IMR-90 (cell line): Measurements from ENCODE around the gene GPER1. TPM values are rescaled to one million over a fixed set of nuclear protein-coding genes. Genes with fewer than 3 reads are reported as not detected.
"Not testable (repeated sequence)": the region's sequence is repeated elsewhere in the genome, so short reads cannot be mapped to it uniquely, and the experiment has no call there.

Experiments used
- ATAC-seq: fragments of 200-7000 bp; cut with Tn5 transposase; 2 replicates; pipeline ENCODE4 v1.9.1; 2020; ENCODE audit warnings: low read depth, mild to moderate bottlenecking, moderate library complexity
- BruUV-seq: library from RNA; stranded (reverse); fragments of 400-500 nt; replicated peaks from 2 replicates; lab custom pipeline; 2021; lab: Mats Ljungman, UMichigan
- CTCF ChIA-PET: fragments of 300-600 bp; formaldehyde crosslinking; extraction: SDS; loops from one replicate; lab custom pipeline; 2021; ENCODE audit warnings: antibody characterized with exemption; lab: Yijun Ruan, JAX
- POLR2A ChIA-PET: fragments of 300-600 bp; sonication (Branson Sonifier 250); formaldehyde crosslinking; loops from one replicate; lab custom pipeline; 2022; ENCODE audit warnings: antibody characterized with exemption; ENCODE audit not compliant: unreplicated experiment; lab: Charles Lee
- DNase-seq: peaks from one replicate; pipeline ENCODE4 v3.0.0; 2013
- H2AFZ ChIP-seq: replicated peaks from 2 replicates; pipeline ENCODE3; 2013; ENCODE audit warnings: low read length, mild to moderate bottlenecking; ENCODE audit not compliant: poor library complexity
- H2AK5ac ChIP-seq: 2 replicates; pipeline ENCODE4 v1.6.1; 2013; ENCODE audit warnings: low read depth, low read length, inconsistent platforms
- H2AK9ac ChIP-seq: replicated peaks from 2 replicates; pipeline ENCODE3; 2013; ENCODE audit warnings: mild to moderate bottlenecking, low read depth, low read length, moderate library complexity; ENCODE audit not compliant: poor library complexity
- H2BK120ac ChIP-seq: 2 replicates; pipeline ENCODE4 v1.6.1; 2013; ENCODE audit warnings: low read depth, low read length, inconsistent platforms
- H2BK15ac ChIP-seq: 3 replicates; pipeline ENCODE4 v1.6.1; 2013; ENCODE audit warnings: low read depth, low read length, inconsistent platforms
- H2BK20ac ChIP-seq: 2 replicates; pipeline ENCODE4 v1.6.1; 2013; ENCODE audit warnings: low read depth, mild to moderate bottlenecking, inconsistent platforms, low read length, moderate library complexity
- H2BK5ac ChIP-seq: 2 replicates; pipeline ENCODE4 v1.6.1; 2013; ENCODE audit warnings: mild to moderate bottlenecking, low read depth, low read length, inconsistent platforms; ENCODE audit not compliant: poor library complexity, severe bottlenecking
- H3K14ac ChIP-seq: replicated peaks from 2 replicates; pipeline ENCODE4 v1.6.1; 2013; ENCODE audit warnings: low read depth, low read length, inconsistent platforms
- H3K18ac ChIP-seq: 2 replicates; pipeline ENCODE4 v1.6.1; 2013; ENCODE audit warnings: low read depth, low read length, control low read depth
- H3K23ac ChIP-seq: 2 replicates; pipeline ENCODE4 v1.6.1; 2013; ENCODE audit warnings: low read depth, low read length, inconsistent platforms
- H3K27ac ChIP-seq: 2 replicates; pipeline ENCODE4 v1.5.1; 2013; ENCODE audit warnings: mild to moderate bottlenecking, control low read depth, low read length; ENCODE audit not compliant: insufficient read depth
- H3K27me3 ChIP-seq: 2 replicates; pipeline ENCODE4 v1.6.1; 2013; ENCODE audit warnings: low read length; ENCODE audit not compliant: control insufficient read depth, insufficient read depth
- H3K36me3 ChIP-seq: 2 replicates; pipeline ENCODE4 v1.6.1; 2013; ENCODE audit warnings: low read length, mixed read lengths; ENCODE audit not compliant: control insufficient read depth, insufficient read depth
- H3K4ac ChIP-seq: 2 replicates; pipeline ENCODE4 v1.6.1; 2013; ENCODE audit warnings: low read depth, low read length, inconsistent platforms
- H3K4me1 ChIP-seq: 2 replicates; pipeline ENCODE4 v1.6.1; 2013; ENCODE audit warnings: low read length, mixed read lengths; ENCODE audit not compliant: control insufficient read depth, insufficient read depth
- H3K4me2 ChIP-seq: 2 replicates; pipeline ENCODE4 v1.6.1; 2013; ENCODE audit warnings: low read depth, mild to moderate bottlenecking, control low read depth, low read length, moderate library complexity
- H3K4me3 ChIP-seq: 2 replicates; pipeline ENCODE4 v1.5.1; 2013; ENCODE audit warnings: low read depth, mild to moderate bottlenecking, control low read depth, low read length, moderate library complexity; ENCODE audit not compliant: insufficient read depth
- H3K56ac ChIP-seq: 2 replicates; pipeline ENCODE4 v1.6.1; 2013; ENCODE audit warnings: low read length, inconsistent platforms; ENCODE audit not compliant: insufficient read depth; ENCODE audit errors: extremely low read depth
- H3K79me1 ChIP-seq, 2 experiments: 2 replicates each; pipeline ENCODE4 v1.6.1; 2013; ENCODE audit warnings: low read length in 2 of 2, inconsistent platforms in 1 of 2, low read depth in 1 of 2
- H3K9ac ChIP-seq: 2 replicates; pipeline ENCODE4 v1.6.1; 2013; ENCODE audit warnings: low read depth, low read length, control low read depth
- H3K9me1 ChIP-seq: 2 replicates; pipeline ENCODE4 v1.6.1; 2013; ENCODE audit warnings: low read length, inconsistent platforms; ENCODE audit not compliant: insufficient read depth
- H3K9me3 ChIP-seq: 2 replicates; pipeline ENCODE4 v1.6.1; 2013; ENCODE audit warnings: low read length; ENCODE audit not compliant: control insufficient read depth, insufficient read depth
- H4K20me1 ChIP-seq: 2 replicates; pipeline ENCODE4 v1.6.1; 2013; ENCODE audit warnings: low read length, inconsistent platforms; ENCODE audit not compliant: insufficient read depth
- H4K5ac ChIP-seq: 2 replicates; pipeline ENCODE4 v1.6.1; 2013; ENCODE audit warnings: mild to moderate bottlenecking, low read depth, low read length, control low read depth
- H4K8ac ChIP-seq, 2 experiments: 2 replicates each; pipeline ENCODE4 v1.6.1; 2013; ENCODE audit warnings: low read depth in 2 of 2, low read length in 2 of 2, control low read depth in 1 of 2, inconsistent platforms in 1 of 2
- H4K91ac ChIP-seq: 2 replicates; pipeline ENCODE4 v1.6.1; 2013; ENCODE audit warnings: low read depth, low read length, inconsistent platforms; ENCODE audit not compliant: insufficient read depth
- CHD1 ChIP-seq: IDR thresholded peaks from 2 replicates; pipeline ENCODE4 v1.6.1; 2012; ENCODE audit warnings: low read depth, low read length, improper control_type of control experiment
- RFX5 ChIP-seq: IDR thresholded peaks from 2 replicates; pipeline ENCODE4 v1.8.0; 2012; ENCODE audit warnings: low read depth, mild to moderate bottlenecking, low read length, moderate library complexity
- WGBS, 2 experiments: methylation state at CpG; one replicate each; pipeline versions ENCODE4 v1.1.5 to v1.1.7; 2013; ENCODE audit warnings: missing lambda C conversion rate in 2 of 2; ENCODE audit not compliant: insufficient read length in 1 of 2; ENCODE audit errors: extremely low coverage in 2 of 2; 5-methylcytosine and 5-hydroxymethylcytosine counted together
- dilution Hi-C: fragments of 300-500 bp; cut with HindIII; formaldehyde crosslinking; loops from one replicate; pipeline ENCODE4 v1.14.3; 2018; ENCODE audit warnings: low sequenced_read_pairs; ENCODE audit not compliant: unreplicated experiment
- in situ Hi-C: fragments of 300-500 bp; cut with MboI; formaldehyde crosslinking; loops from 3 replicates; pipeline ENCODE4 v1.14.3; 2019; ENCODE audit warnings: low sequenced_read_pairs, inconsistent platforms, mixed read lengths
- intact Hi-C: fragments of 100-400 bp; cut with micrococcal nuclease; formaldehyde crosslinking; loops from 2 replicates; pipeline ENCODE4 v1.10.0; 2022
- polyA plus RNA-seq, 3 experiments: library from polyadenylated mRNA; depleted of rRNA; stranded (reverse); fragments of >200 nt; gene quantifications; 2 replicates each; pipeline ENCODE4 v1.2.3, GENCODE V29; 2012; ENCODE audit warnings: low replicate concordance in 1 of 3
- total RNA-seq: library from RNA; depleted of rRNA; stranded (reverse); fragments of >200 nt; gene quantifications from 2 replicates; pipeline ENCODE4 v1.2.3, GENCODE V29; 2012

The GPER1 gene
- total and polyA plus RNA-seq, 2 of the 4 experiments (the other 2 are of a cell fraction) = 2.0 to 5.8 TPM

DNA sequence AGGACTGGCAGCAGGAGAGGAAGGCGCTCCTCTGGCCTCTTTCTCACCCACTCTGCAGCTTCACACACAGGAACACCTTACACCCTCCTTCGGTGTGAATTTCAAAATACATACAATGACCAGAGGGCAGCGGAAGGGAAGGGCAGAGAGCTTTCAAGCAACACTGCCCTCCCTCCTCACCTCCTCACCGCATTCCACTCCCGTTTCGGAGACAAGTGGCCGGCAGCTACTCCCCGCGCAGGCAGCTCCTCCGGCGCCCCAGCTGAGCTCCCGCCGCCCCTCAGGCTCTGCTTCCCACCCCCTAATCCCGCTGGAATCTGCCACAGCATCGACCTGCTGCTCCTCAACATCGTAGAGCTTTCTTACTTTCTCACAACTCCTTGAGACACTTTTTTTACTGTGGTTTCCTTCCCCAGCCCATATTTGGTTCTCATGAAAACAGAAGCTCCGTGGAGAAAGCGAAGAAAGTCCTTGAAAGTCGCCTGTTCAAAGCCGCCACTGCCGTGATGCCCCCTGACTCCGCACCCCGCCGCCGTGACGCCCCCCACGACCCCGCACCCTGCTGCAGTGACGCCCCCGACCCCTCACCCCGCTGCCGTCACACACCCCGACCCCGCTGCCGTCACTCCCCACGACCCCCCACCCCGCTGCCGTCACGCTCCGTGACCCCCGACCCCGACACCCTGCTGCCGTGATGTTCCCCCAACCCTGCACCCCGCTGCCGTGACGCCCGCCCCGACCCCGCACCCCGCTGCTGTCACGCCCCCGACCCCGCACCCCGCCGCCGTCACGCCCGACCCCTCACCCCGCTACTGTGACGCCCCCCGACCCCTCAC, 14.6 kb upstream of the GPER1 start:
- no peak overlapping the region for H2AFZ ChIP-seq
- no peak overlapping the region for H3K4me3 ChIP-seq
- no peak overlapping the region for H2AK5ac ChIP-seq
- BruUV-seq = no TSS peak
- no peak overlapping the region for H3K4ac ChIP-seq
- H2BK120ac ChIP-seq = no peak overlapping the region
- no peak overlapping the region for H3K56ac ChIP-seq
- no peak overlapping the region for H2AK9ac ChIP-seq
- no peak overlapping the region for H3K14ac ChIP-seq
- no peak overlapping the region for H2BK5ac ChIP-seq
- no peak overlapping the region for H4K91ac ChIP-seq
- H4K8ac ChIP-seq = no peak overlapping the region
- H3K36me3 ChIP-seq = no peaks in the 10 kb centered on the region
- H3K27me3 ChIP-seq = no peaks in the 10 kb centered on the region
- intact Hi-C loops = no loop called here
- 0 out of 2 replicates have a peak, but pooled peaks cover 5% of the 10 kb centered on the region for H3K9me1 ChIP-seq
- no peak overlapping the region for H3K27ac ChIP-seq
- no peak overlapping the region for H2BK15ac ChIP-seq
- no peak overlapping the region for H3K9ac ChIP-seq
- H3K18ac ChIP-seq = no peak overlapping the region
- no peak for ATAC-seq
- 54% methylated on average over 16 of the region's 61 CpGs; no CpG with 5 or more reads in 1 of the 2 experiments for WGBS, 2 experiments
- H3K4me1 ChIP-seq = no peaks in the 10 kb centered on the region
- ChIA-PET POLR2A (no interaction called here), CTCF (interaction anchor here (1.4 kb wide), 1 partner anchor 80 kb away, joined by 12 read pairs; no protein-coding TSS in a partner anchor)
- H4K20me1 ChIP-seq = peaks cover 35% of the 10 kb centered on the region
- H3K4me2 ChIP-seq = no peak overlapping the region
- no peak overlapping the region for H3K23ac ChIP-seq
- no peaks in the 10 kb centered on the region for H3K79me1 ChIP-seq
- TF ChIP-seq RFX5 (no peak), CHD1 (no peak)
- DNase-seq = no peak
- in situ Hi-C loops = no loop called here
- H2BK20ac ChIP-seq = no peak overlapping the region
- H4K5ac ChIP-seq = no peak overlapping the region
- dilution Hi-C loops = no loop called here
- H3K9me3 ChIP-seq = no peaks in the 10 kb centered on the region

DNA sequence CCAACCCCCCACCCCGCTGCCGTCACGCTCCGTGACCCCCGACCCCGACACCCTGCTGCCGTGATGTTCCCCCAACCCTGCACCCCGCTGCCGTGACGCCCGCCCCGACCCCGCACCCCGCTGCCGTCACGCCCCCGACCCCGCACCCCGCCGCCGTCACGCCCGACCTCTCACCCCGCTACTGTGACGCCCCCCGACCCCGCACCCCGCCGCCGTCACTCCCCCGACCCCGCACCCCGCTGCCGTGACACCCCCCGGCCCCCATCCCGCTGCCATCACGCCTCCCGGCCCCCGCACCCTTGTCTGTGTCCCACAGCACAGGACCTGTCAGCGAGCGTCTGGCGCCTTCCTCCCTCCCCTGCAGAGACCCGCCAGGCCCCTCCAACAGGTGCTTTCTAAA, 13.9 kb upstream of the GPER1 start:
- H3K4me3 ChIP-seq, H4K8ac ChIP-seq, H2AK5ac ChIP-seq, H4K91ac ChIP-seq, H4K5ac ChIP-seq, H3K79me1 ChIP-seq, H2BK120ac ChIP-seq, H3K9me3 ChIP-seq, H3K56ac ChIP-seq, H2AK9ac ChIP-seq, H2BK15ac ChIP-seq, ATAC-seq, CTCF ChIA-PET, DNase-seq, POLR2A ChIA-PET, H3K4me1 ChIP-seq, dilution Hi-C loops, BruUV-seq, H2AFZ ChIP-seq, H3K4ac ChIP-seq, H2BK20ac ChIP-seq, H3K9ac ChIP-seq, H2BK5ac ChIP-seq, H3K27ac ChIP-seq, H3K36me3 ChIP-seq, H3K14ac ChIP-seq, intact Hi-C loops, H3K4me2 ChIP-seq, H3K23ac ChIP-seq, H3K27me3 ChIP-seq, in situ Hi-C loops, H3K9me1 ChIP-seq, H3K18ac ChIP-seq: not testable (repeated sequence)
- 90% methylated on average over 2 of the region's 43 CpGs; no CpG with 5 or more reads in 1 of the 2 experiments for WGBS, 2 experiments
- H4K20me1 ChIP-seq = peaks cover 37% of the 10 kb centered on the region
